Inflammatory macrophage (primary cell): ENCODE measurements around the gene DAAM2.

ENCODE experiments used
- DNase-seq, 2 donors: peaks; one replicate each; pipeline ENCODE4 v3.0.0-alpha.2; 2020 to 2022
- total RNA-seq, 18 experiments: gene quantifications; one replicate each; lab custom pipeline; 2026; ENCODE audit warnings: mixed read lengths in 6 of 18, inconsistent platforms in 2 of 18; lab: John Stamatoyannopoulos, UW

DAAM2 gene
- total RNA-seq = 0 to 2.8 (median 0.08) reads per million in 18 experiments

DNA sequence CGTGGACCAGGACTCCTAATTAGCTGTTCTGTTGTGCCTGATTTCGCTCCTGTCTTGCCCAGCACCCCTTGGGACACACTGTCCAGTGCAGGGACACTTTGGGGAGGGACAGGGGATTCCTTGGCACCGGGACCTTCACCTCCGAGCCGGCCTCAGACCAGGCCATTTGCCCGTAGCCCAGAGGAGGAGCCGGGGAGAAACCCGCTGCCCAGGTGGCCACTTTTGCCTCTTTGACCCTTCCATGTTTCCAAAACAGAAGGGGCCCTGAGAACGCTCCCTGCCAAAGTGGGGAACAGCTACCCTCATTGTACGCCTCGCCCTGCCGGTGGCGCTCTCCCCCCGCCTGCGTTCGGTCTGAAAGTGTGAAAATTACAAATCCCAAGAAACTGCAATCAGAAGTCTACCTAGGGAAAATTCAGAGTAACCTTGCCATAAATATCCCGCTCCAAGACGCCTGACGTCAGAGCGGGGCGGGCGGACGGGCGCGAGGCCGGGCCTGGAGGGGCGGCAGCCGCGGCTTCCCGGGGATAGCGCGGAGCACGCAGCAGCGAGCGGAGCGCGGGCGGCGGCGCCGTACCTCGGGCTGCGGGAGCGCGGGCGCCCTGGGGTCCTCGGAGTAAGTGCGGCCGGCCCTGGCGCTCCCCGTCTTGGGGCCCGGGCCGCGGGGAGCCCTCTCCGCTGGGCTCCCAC is at the start of gene DAAM2:
DAAM2 (plus strand) TSS at position 527 of the 690 bp plus-strand sequence. CDS start 63,927 bp downstream, outside the sequence.
- no peak for DNase-seq

GRCh38 chr6:39746795-39747194 is 45.4 kb upstream of the DAAM2 start:
- DNase-seq = no peak

DNA sequence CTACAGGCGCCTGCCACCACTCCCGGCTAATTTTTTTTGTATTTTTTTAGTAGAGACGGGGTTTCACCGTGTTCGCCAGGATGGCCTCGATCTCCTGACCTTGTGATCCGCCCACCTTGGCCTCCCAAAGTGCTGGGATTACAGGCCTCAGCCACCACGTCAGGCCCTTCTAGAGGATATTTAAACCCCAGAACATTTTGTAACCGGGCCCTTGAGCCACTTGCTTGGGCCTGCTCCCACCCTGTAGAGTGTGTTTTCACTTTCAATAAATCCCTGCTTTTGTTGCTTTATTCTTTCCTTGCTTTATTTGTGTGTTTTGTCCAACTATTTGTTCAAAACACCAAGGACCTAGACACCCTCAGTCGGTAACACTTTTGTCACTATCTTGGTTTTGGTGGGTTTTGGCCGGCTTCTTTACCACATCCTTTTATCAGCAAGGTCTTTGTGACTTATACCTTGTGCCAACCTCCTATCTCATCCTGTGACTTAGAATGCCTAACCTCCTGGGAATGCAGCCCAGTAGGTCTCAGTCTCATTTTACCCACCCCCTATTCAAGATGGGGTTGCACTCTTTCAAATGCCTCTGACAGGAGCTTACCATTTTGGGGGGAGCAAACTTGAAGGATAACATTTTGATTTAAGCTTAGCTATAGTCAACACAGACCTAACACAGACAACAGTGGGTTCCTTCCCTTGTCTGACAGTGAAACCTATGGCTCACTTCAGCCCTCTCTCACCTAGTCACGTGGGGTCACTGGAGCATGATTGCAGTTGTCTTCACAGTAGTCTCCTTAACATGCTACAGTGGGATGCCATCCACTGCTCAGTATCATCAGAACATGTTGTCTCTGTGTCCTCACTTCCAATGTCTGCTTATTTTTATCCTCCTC is 39.1 kb upstream of the DAAM2 start:
- DNase-seq = no peak

DNA sequence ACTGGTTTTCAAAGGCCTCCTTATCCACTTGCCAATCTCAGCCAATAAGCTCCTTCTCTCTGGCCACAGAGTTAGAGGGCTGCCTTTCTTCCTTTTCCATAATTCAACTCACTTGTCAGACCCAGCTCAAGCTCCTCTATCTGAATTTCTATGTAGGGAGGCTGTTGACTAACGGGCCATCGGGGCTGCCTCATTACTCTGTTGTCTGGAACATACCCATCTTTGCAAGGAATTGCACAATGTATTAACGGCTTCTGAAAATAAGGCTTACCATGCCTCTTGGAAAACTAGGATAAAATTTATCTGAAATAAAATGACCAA is 38.5 kb upstream of the DAAM2 start:
- DNase-seq = no peak

DNA sequence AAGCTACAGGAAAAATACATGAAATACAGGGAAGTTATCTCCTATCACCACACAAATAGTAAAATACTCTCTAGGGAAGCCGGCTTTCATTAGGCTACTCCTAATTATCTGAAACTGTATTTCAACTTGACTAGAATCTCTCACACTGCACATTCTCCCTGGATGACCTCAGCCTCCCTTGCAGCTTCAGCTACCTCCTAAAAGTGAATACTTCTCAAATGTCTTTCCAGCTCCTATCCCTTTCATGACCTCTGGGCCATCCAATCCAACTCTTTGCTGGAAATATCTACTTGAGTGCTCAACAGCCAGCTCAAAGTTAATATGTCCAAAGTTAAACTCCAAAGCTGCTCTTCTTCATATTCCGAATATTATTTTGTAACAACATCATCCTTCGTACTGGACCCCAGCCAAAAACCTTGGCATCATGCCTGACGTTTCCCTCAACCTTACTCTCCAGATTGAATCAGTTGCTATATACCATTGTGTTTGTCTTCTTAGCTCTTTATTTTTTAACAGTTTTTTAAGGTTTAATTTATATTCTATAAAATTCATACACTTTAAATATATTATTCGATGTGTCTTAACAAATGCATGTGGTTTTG is 37.6 kb upstream of the DAAM2 start:
- no peak for DNase-seq

DNA sequence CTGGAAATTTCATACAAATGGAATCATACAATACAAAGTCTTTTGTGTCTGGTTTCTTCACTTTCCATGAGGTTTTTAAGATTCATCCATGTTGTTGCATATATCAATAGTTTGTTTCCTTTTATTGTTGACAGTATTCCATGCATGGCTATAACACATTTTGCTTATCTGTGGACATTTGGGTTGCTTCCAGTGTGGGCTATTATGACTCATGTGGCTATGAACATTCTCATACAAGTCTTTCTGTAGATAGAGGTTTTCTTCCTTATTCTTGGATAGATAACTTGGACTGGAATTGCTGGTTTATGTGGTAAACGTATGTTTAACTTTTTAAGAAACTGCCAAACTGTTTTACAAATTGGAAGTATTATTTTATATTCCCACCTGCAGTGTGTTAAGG is 36.9 kb upstream of the DAAM2 start:
- no peak for DNase-seq

- DNase-seq = no peak
Measured at GRCh38 chr6:39756582-39756981, 35.6 kb upstream of the DAAM2 start.

DNA sequence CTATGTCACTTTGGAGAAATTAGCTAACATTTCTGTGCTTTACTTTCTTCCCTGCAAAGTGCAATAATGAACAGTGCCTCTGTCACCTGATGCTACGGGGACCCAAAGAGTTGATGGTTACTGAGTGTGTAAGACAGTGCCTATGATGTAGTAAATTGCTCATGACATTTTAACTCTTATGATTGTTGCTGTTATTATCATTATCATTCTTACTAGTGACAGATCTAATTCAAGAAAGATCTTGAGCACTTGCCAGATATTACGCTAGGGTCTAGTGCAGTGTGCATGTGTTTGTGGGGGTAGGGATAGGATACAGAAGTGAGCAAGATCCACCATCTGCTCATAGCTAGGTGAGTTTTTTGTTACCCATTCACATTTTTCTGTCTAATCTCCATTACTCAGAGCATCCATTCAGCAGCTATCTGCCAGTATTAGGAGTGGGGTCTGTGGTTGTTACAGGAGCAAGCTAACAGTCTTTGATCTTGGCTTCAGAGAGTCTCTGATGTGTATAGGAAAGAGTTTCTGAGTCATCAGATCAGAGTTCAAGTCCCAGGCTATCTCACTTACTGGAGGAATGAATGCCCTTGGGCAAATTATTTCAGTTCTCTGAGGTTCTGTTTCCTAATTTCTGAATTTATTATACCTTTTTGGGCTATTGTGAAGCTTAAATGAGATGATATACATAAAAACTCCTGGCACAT is 33.1 kb upstream of the DAAM2 start:
- no peak for DNase-seq

GRCh38 chr6:39760226-39760952 is 31.8 kb upstream of the DAAM2 start:
- no peak for DNase-seq

- DNase-seq = no peak
Measured at GRCh38 chr6:39765508-39766065, 26.6 kb upstream of the DAAM2 start.

GRCh38 chr6:39769012-39769411 is 23.2 kb upstream of the DAAM2 start:
- DNase-seq = no peak

DNA sequence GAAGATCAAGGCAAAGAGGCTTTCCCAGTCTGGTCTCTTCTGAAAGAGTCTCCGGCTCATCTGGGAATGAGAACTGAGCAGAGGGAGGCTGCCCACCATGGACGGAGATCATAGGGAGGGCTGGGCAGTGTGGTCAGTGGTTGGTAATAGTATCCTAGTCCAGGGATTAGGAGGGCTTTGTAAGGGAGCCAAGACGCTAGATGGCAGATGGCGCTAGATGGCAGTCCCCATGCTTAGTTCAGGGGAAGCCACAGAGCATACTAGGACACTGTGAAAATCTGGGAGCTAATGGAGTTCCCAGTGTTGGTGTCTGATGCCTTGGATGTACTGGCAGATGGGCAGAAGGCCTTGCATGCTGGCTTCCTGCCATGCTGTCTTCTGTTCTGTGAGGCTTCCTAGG is 21.7 kb upstream of the DAAM2 start:
- no peak for DNase-seq

DNA sequence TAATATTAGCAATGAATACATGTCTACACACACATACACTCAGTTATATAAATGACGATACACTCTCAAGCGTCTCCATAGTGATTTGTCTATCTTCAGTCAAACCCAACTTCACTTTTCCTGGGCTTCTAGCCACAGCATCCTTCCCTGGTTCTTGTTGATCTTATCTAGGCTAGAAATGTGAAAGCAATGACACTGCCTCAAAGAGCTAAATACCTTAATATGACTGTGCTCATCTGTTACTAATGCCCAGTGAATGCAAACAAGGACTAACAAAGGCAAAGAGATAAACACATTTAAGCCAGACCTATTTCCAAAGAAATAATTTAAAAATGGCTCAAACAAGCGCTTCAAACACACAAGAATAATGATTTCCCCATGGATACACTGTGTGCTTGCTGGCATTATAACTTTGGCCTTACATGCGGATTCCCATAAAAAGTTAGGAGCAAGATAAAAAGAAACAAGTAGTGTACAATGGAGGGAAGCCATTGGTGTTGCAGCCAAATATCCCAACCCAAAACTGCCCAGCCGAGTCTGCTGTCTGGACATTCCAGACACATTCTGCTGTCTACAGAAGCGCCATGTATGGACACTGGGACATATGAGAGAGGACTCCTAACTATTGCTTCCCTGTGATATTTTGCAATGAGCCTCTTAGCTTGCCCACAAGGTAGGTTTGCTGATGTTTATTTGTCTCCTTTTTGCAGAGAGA is 19.5 kb upstream of the DAAM2 start:
- no peak for DNase-seq

DNA sequence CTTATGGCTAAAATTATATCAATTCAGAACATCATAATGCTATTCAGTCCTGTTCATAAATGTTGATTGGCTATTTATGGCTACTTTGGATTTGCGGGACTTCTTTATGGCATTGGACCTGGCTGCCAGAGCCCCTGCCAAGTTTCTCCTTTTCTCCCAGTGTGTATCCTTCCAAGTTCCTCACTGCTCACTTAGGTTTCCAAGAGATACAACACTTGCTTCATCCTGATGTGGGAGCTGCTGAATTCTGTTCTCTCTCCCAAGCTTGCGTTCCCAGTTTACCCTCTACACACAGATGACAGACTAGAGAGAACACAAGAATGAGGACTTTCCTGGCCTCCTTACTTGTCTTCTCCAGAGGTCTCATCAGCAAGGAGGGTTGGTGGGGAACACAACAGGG is 18.4 kb upstream of the DAAM2 start:
- DNase-seq = no peak

DNA sequence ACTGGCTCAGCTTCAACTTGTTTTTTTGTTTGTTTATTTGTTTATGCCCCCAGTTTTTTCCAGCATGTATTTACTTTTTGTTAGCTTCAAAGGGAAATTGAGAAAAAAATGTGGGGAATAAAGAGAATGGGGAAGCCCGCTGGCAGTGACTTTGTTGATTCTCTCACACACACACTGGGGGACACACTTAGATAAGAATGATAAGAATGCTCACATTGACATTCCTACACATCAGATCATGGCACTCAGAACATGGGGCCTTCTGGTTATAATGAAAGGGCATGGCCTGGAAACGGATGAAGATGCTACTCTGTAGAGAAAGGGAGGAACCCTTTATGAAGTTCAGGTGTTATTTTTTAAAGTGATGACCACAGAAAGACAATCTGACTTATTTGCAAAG is 15.6 kb upstream of the DAAM2 start:
- DNase-seq = no peak

DNA sequence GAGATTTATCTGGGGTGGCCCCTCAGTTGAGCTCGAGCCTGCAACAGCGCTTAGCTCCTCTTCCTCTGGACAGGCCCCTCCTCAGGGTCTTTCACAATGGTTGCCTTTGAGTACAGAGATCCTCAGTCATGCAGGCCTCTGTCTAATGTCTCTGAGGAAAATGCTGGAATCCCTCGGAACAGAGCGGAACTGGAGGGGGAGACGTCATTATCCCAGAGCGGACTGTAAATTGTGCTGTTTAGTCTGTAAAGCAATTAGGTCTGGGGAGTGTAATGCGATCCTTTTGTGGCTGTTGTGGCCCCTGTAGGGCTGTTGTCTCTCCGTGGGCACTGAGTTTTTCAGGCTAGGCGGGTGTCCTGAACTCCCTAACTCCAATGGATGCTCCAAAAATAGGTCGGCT is 15.0 kb upstream of the DAAM2 start:
- no peak for DNase-seq

- DNase-seq = no peak
Measured at GRCh38 chr6:39777661-39778060, 14.5 kb upstream of the DAAM2 start.

- DNase-seq = no peak
Measured at GRCh38 chr6:39778581-39779255, 13.5 kb upstream of the DAAM2 start.

DNA sequence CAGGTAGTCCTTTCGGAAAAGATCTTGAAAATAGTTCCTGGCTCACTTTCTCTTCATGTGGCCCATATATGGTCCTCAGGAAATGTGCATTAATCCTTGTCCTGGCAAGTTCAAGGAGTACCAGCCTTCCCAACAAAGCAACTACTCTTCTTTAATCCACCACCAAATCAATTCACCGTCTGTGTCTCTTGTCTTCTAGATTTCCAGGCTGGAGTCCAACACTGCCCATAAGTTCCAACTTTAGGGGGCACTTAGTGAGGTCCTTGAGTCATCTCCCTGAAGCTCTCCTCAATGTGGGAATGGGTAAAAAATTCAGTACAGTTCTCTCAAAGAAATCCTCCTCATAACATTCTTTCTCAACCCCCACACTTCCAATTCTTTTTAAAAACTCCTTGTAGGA is 6.9 kb upstream of the DAAM2 start:
- DNase-seq = no peak

DNA sequence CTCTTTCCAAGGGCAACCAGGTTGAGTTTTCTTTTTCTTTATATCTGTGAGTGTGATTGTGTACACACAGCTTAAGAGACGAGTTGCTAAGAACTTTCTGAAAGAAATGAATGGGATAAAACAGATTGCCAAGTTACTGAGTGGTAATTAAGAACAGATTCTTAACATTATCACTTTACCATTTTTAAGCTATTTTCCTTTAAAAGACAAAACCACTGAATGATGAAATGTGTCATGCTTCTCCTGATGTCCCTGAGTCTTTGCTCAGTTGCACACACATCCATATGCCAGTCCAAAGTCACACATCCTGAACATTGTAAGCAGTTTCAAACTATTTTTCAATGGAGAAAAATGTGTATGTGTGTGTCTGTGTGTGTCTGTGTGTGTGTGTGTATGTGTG is 5.5 kb upstream of the DAAM2 start:
- DNase-seq = no peak

GRCh38 chr6:39787322-39787721 is 4.9 kb upstream of the DAAM2 start:
- no peak for DNase-seq
